Glutamatergic neuron (in vitro differentiated cells): ENCODE results near the gene NFKBIA. TPM values are rescaled to one million over a fixed set of nuclear protein-coding genes. Genes with fewer than 3 reads are reported as not detected.
A peak's percentile ranks its signal among the peaks of the same experiment; 100 is the strongest.

Experiments used
- DNase-seq: peaks from one replicate; pipeline ENCODE4 v3.0.0; 2022
- H3K27ac Mint-ChIP-seq: one replicate; pipeline ENCODE4 v1.8.0; 2020; ENCODE audit warnings: mild to moderate bottlenecking, mixed read lengths, inconsistent platforms; ENCODE audit not compliant: unreplicated experiment
- H3K27me3 Mint-ChIP-seq: one replicate; pipeline ENCODE4 v1.8.0; 2020; ENCODE audit warnings: mild to moderate bottlenecking, moderate library complexity, mixed read lengths, inconsistent platforms; ENCODE audit not compliant: unreplicated experiment
- H3K36me3 Mint-ChIP-seq: one replicate; pipeline ENCODE4 v1.8.0; 2020; ENCODE audit warnings: mild to moderate bottlenecking, mixed read lengths, inconsistent platforms; ENCODE audit not compliant: unreplicated experiment
- H3K4me1 Mint-ChIP-seq: one replicate; pipeline ENCODE4 v1.8.0; 2020; ENCODE audit warnings: mild to moderate bottlenecking, low read depth, mixed read lengths, inconsistent platforms; ENCODE audit not compliant: unreplicated experiment
- H3K4me3 Mint-ChIP-seq: one replicate; pipeline ENCODE4 v1.8.0; 2020; ENCODE audit warnings: mild to moderate bottlenecking, mixed read lengths, inconsistent platforms; ENCODE audit not compliant: unreplicated experiment
- H3K9me3 Mint-ChIP-seq: one replicate; pipeline ENCODE4 v1.8.0; 2020; ENCODE audit warnings: mild to moderate bottlenecking, moderate library complexity, mixed read lengths, inconsistent platforms; ENCODE audit not compliant: unreplicated experiment
- CTCF ChIP-seq: fragments of 200-600 bp; sonication (generic); IDR thresholded peaks from one replicate; pipeline ENCODE4 v1.5.0; 2021; ENCODE audit not compliant: partially characterized antibody, unreplicated experiment
- total RNA-seq: library from RNA; stranded (reverse); fragmentation: NEBNext Ultra II Directional; extraction: Animal tissue kit (Norgen Biotek cat#: 25700); gene quantifications from one replicate; pipeline ENCODE4 v1.2.1, GENCODE V29; 2021; ENCODE audit not compliant: unreplicated experiment

The NFKBIA gene
- total RNA-seq, 1 donor from 2014 or later = 20.1 TPM

- H3K36me3 Mint-ChIP-seq = no peaks in the 10 kb centered on the region
- peak overlapping the region; percentile 88 for H3K27ac Mint-ChIP-seq
- H3K4me1 Mint-ChIP-seq = peaks cover 13% of the 10 kb centered on the region
- no peak for TF ChIP-seq CTCF
- no peak for DNase-seq
- no peaks in the 10 kb centered on the region for H3K27me3 Mint-ChIP-seq
- H3K9me3 Mint-ChIP-seq = peaks cover 4% of the 10 kb centered on the region
- no peak overlapping the region for H3K4me3 Mint-ChIP-seq
These were observed 17.3 kb downstream of the NFKBIA start for GRCh38 chr14:35387219-35387618.

- peak overlapping the region; percentile 88 for H3K27ac Mint-ChIP-seq
These were observed 17.9 kb downstream of the NFKBIA start for GRCh38 chr14:35386673-35387125.

GRCh38 chr14:35385042-35385839 lies 19.3 kb downstream of the NFKBIA start:
- Mint-ChIP-seq H3K9me3 (peaks cover 4% of the 10 kb centered on the region), H3K27ac (peak overlapping the region; percentile 66), H3K4me1 (peaks cover 13% of the 10 kb centered on the region), H3K36me3 (no peaks in the 10 kb centered on the region), H3K4me3 (no peak overlapping the region), H3K27me3 (no peaks in the 10 kb centered on the region)
- no peak for DNase-seq
- TF ChIP-seq CTCF = no peak

More at GRCh38 chr14:35386673-35387125, 17.9 kb downstream of the NFKBIA start:
- Mint-ChIP-seq H3K4me3 (no peak overlapping the region), H3K27me3 (no peaks in the 10 kb centered on the region), H3K4me1 (peaks cover 13% of the 10 kb centered on the region), H3K9me3 (peaks cover 4% of the 10 kb centered on the region), H3K36me3 (no peaks in the 10 kb centered on the region)
- peak; percentile 55 for DNase-seq
- no peak for TF ChIP-seq CTCF

- peaks cover 4% of the 10 kb centered on the region for H3K9me3 Mint-ChIP-seq
These were observed 20.0 kb downstream of the NFKBIA start for GRCh38 chr14:35384455-35385041.

More at GRCh38 chr14:35384455-35385041, 20.0 kb downstream of the NFKBIA start:
- Mint-ChIP-seq H3K4me3 (no peak overlapping the region), H3K27ac (no peak overlapping the region), H3K36me3 (no peaks in the 10 kb centered on the region), H3K27me3 (no peaks in the 10 kb centered on the region), H3K4me1 (peaks cover 13% of the 10 kb centered on the region)
- DNase-seq = no peak
- TF ChIP-seq CTCF = no peak
